ENCODE results near the gene PROM2. TPM values are rescaled to one million over a fixed set of nuclear protein-coding genes. Genes with fewer than 3 reads are reported as not detected.

PROM2 gene
- polyA plus RNA-seq, 1 donor = 39.1 TPM

- no peak for DNase-seq
Observed at GRCh38 chr2:95305380-95306061, 31.3 kb downstream of the PROM2 start.

- no peak for DNase-seq
Observed at GRCh38 chr2:95306336-95306895, 32.2 kb downstream of the PROM2 start.

- no peak for DNase-seq
Observed at GRCh38 chr2:95307036-95307435, 32.8 kb downstream of the PROM2 start.

- no peak for DNase-seq
Observed at GRCh38 chr2:95307878-95308277, 33.6 kb downstream of the PROM2 start.

- no peak for DNase-seq
Observed at GRCh38 chr2:95308426-95308990, 34.3 kb downstream of the PROM2 start.

- no peak for DNase-seq
Observed at GRCh38 chr2:95309599-95309998, 35.4 kb downstream of the PROM2 start.

- DNase-seq = no peak
Observed at GRCh38 chr2:95310216-95310615, 36.0 kb downstream of the PROM2 start.

GRCh38 chr2:95310651-95311050 lies 36.4 kb downstream of the PROM2 start:
- DNase-seq = no peak

- DNase-seq = no peak
Observed at GRCh38 chr2:95311815-95312542, 37.7 kb downstream of the PROM2 start.

GRCh38 chr2:95312543-95313201 lies 38.4 kb downstream of the PROM2 start:
- no peak for DNase-seq

GRCh38 chr2:95313296-95314131 lies 39.3 kb downstream of the PROM2 start:
- DNase-seq = no peak

GRCh38 chr2:95314598-95314963 lies 40.3 kb downstream of the PROM2 start:
- DNase-seq = no peak

- no peak for DNase-seq
Observed at GRCh38 chr2:95314964-95315611, 40.8 kb downstream of the PROM2 start.

- no peak for DNase-seq
Observed at GRCh38 chr2:95315801-95316411, 41.7 kb downstream of the PROM2 start.

GRCh38 chr2:95316466-95317122 lies 42.3 kb downstream of the PROM2 start:
- no peak for DNase-seq

- DNase-seq = no peak
Observed at GRCh38 chr2:95317123-95317500, 42.9 kb downstream of the PROM2 start.

GRCh38 chr2:95317665-95318425 lies 43.6 kb downstream of the PROM2 start:
- DNase-seq = no peak

- no peak for DNase-seq
Observed at GRCh38 chr2:95318431-95319220, 44.4 kb downstream of the PROM2 start.

Data from left kidney (tissue), 2 donors.